Gastrocnemius medialis (tissue), 4 donors: ENCODE measurements around the gene RIN3. TPM values are rescaled to one million over a fixed set of nuclear protein-coding genes. Genes with fewer than 3 reads are reported as not detected.

Experiments used
- ATAC-seq, 2 donors: fragments of 150-250 bp; one replicate each; pipeline ENCODE4 v1.9.1; 2016
- DNase-seq, 2 donors: peaks; one replicate each; pipeline ENCODE4 v3.0.0-alpha.2; 2019
- H3K27ac ChIP-seq, 4 donors: fragments of 200-600 bp; sonication (generic); 1 replicate in 1 of 4; 2 replicates in 3 of 4; pipeline ENCODE4 v1.5.1; 2016 to 2018; ENCODE audit warnings: mild to moderate bottlenecking in 2 of 4, moderate library complexity in 1 of 4
- H3K27me3 ChIP-seq, 3 donors: fragments of 200-600 bp; sonication (generic) in 2 of 3; 1 replicate in 1 of 3; 2 replicates in 2 of 3; pipeline versions ENCODE4 v1.5.1 to v1.6.0; 2016 to 2019; ENCODE audit warnings: mild to moderate bottlenecking in 1 of 3, moderate library complexity in 1 of 3
- H3K36me3 ChIP-seq, 2 donors: fragments of 200-600 bp; sonication (generic) in 1 of 2; one replicate each; pipeline ENCODE4 v1.5.1; 2017 to 2018
- H3K4me1 ChIP-seq, 2 donors: fragments of 200-600 bp; sonication (generic) in 1 of 2; one replicate each; pipeline ENCODE4 v1.5.1; 2016 to 2017; ENCODE audit warnings: mild to moderate bottlenecking in 2 of 2
- H3K4me3 ChIP-seq, 4 donors: fragments of 200-600 bp; sonication (generic) in 3 of 4; 1 replicate in 1 of 4; 2 replicates in 3 of 4; pipeline ENCODE4 v1.5.1; 2016 to 2019; ENCODE audit warnings: mild to moderate bottlenecking in 2 of 4
- H3K9me3 ChIP-seq, 3 donors: fragments of 200-600 bp; sonication (generic) in 2 of 3; 1 replicate in 1 of 3; 2 replicates in 2 of 3; pipeline ENCODE4 v1.5.1; 2016 to 2019
- CTCF ChIP-seq, 5 experiments: fragments of 450-650 bp in 3 of 5; fragments of 200-600 bp in 2 of 5; sonication (generic) in 2 of 5; IDR thresholded peaks in 4 of 5; conservative IDR thresholded peaks in 1 of 5; 1 replicate in 4 of 5; 2 replicates in 1 of 5; pipeline ENCODE4 v1.5.1; 2016 to 2019; ENCODE audit warnings: antibody characterized with exemption in 5 of 5, mild to moderate bottlenecking in 3 of 5, moderate library complexity in 3 of 5
- POLR2A ChIP-seq, 2 donors: fragments of 450-650 bp; IDR thresholded peaks; one replicate each; pipeline ENCODE4 v1.6.1; 2017; ENCODE audit warnings: antibody characterized with exemption in 2 of 2, mild to moderate bottlenecking in 2 of 2, moderate library complexity in 2 of 2
- in situ Hi-C, 4 donors: fragments of 200-750 bp; cut with MboI; loops; one replicate each; pipeline versions ENCODE4 v1.15.0 to v1.8.0; 2017; ENCODE audit warnings: low sequenced_read_pairs in 4 of 4
- intact Hi-C: fragments of 100-400 bp; cut with DNase I; formaldehyde crosslinking; loops from one replicate; pipeline ENCODE4 v1.15.1; 2023; ENCODE audit warnings: low total_unique reads
- total RNA-seq, 4 donors: library from RNA; depleted of rRNA; stranded (reverse); fragments of >200 nt; gene quantifications; one replicate each; pipeline versions ENCODE4 v1.1.0 to v1.2.3, GENCODE V29; 2016

The RIN3 gene
- total RNA-seq, 4 donors from 2014 or later = 2.1 to 3.7 (median 2.6) TPM

- H3K27ac ChIP-seq = no peak overlapping the region
- H3K4me1 ChIP-seq = no peaks in the 10 kb centered on the region
Measured at GRCh38 chr14:92587700-92588085, 74.1 kb downstream of the RIN3 start.

GRCh38 chr14:92589213-92589852 is 75.8 kb downstream of the RIN3 start:
- Histone ChIP-seq H3K27me3 (no peaks in the 10 kb centered on the region), H3K4me3 (no peak overlapping the region), H3K27ac (no peak overlapping the region), H3K9me3 (no peaks in the 10 kb centered on the region), H3K36me3 (no peaks in the 10 kb centered on the region), H3K4me1 (no peaks in the 10 kb centered on the region)
- intact Hi-C loops (no loop called here), in situ Hi-C loops (no loop called here)
- TF ChIP-seq CTCF (IDR thresholded peaks at IDR 0.05 in 4 of 5, conservative IDR thresholded peaks at IDR 0.05 in 1 of 5) = no peak
- ATAC-seq (no peak), DNase-seq (no peak)

More at GRCh38 chr14:92587700-92588085, 74.1 kb downstream of the RIN3 start:
- intact Hi-C loops (no loop called here), in situ Hi-C loops (no loop called here)
- no peaks in the 10 kb centered on the region for H3K36me3 ChIP-seq
- no peaks in the 10 kb centered on the region for H3K27me3 ChIP-seq
- no peak for DNase-seq
- H3K4me3 ChIP-seq = no peak overlapping the region
- no peak for ATAC-seq
- TF ChIP-seq CTCF (IDR thresholded peaks at IDR 0.05 in 4 of 5, conservative IDR thresholded peaks at IDR 0.05 in 1 of 5) = no peak
- TF ChIP-seq POLR2A (IDR thresholded peaks at IDR 0.05) = no peak
- no peaks in the 10 kb centered on the region for H3K9me3 ChIP-seq

- no peak overlapping the region for H3K4me3 ChIP-seq
- in situ Hi-C loops = no loop called here
- TF ChIP-seq CTCF (IDR thresholded peaks at IDR 0.05 in 4 of 5, conservative IDR thresholded peaks at IDR 0.05 in 1 of 5) (no peak), POLR2A (IDR thresholded peaks at IDR 0.05) (no peak)
- H3K4me1 ChIP-seq = no peaks in the 10 kb centered on the region
- no peaks in the 10 kb centered on the region for H3K36me3 ChIP-seq
- peaks cover 0 to 4% (median 0%) of the 10 kb centered on the region in 3 donors for H3K9me3 ChIP-seq
- DNase-seq = no peak
- H3K27ac ChIP-seq = no peak overlapping the region
- intact Hi-C loops = no loop called here
- no peaks in the 10 kb centered on the region for H3K27me3 ChIP-seq
- no peak for ATAC-seq
Measured at GRCh38 chr14:92590176-92590575, 76.6 kb downstream of the RIN3 start.

- Histone ChIP-seq H3K36me3 (no peaks in the 10 kb centered on the region), H3K4me1 (no peaks in the 10 kb centered on the region), H3K27me3 (no peaks in the 10 kb centered on the region), H3K9me3 (peaks cover 0 to 4% (median 0%) of the 10 kb centered on the region in 3 donors), H3K4me3 (no peak overlapping the region), H3K27ac (no peak overlapping the region)
- intact Hi-C loops (no loop called here), in situ Hi-C loops (no loop called here)
- ATAC-seq = no peak
- DNase-seq = no peak
- no peak for TF ChIP-seq CTCF (IDR thresholded peaks at IDR 0.05 in 4 of 5, conservative IDR thresholded peaks at IDR 0.05 in 1 of 5)
Measured at GRCh38 chr14:92590941-92591340, 77.4 kb downstream of the RIN3 start.

GRCh38 chr14:92591346-92591745 is 77.8 kb downstream of the RIN3 start:
- ATAC-seq (no peak), DNase-seq (no peak)
- TF ChIP-seq CTCF (IDR thresholded peaks at IDR 0.05 in 4 of 5, conservative IDR thresholded peaks at IDR 0.05 in 1 of 5) (no peak), POLR2A (IDR thresholded peaks at IDR 0.05) (no peak)
- Histone ChIP-seq H3K27me3 (no peaks in the 10 kb centered on the region), H3K27ac (no peak overlapping the region), H3K36me3 (no peaks in the 10 kb centered on the region), H3K4me3 (no peak overlapping the region), H3K9me3 (peaks cover 0 to 4% (median 0%) of the 10 kb centered on the region in 3 donors), H3K4me1 (no peaks in the 10 kb centered on the region)
- intact Hi-C loops = no loop called here
- in situ Hi-C loops = no loop called here
